ENCODE data around the gene ABHD1.

Gene ABHD1

DNA sequence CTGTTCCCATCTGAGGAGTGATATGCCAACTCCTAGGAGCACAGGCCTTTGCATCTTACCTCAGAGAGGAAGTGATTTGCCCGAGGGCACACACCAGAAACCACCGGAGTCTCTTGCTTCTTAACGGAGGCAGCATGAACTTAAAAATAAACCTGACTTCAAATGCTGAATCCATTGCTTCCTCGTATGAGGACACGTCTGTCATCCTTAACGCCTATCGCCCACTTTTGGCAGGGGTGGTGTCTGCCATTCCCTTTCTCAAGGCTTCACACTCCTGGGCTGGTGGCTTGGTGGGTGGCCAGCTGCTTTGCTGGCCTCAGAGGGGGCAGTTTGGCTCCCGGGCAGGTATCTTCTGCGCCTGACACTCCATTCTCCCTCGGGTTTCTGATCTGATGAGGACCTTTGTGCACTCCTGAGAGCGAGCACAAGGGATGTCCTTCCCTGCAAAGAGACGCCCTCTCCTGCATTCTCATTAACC, 11.9 kb downstream of the ABHD1 start:
- DNase-seq (ENCODE audit: low read depth) = no peak

DNA sequence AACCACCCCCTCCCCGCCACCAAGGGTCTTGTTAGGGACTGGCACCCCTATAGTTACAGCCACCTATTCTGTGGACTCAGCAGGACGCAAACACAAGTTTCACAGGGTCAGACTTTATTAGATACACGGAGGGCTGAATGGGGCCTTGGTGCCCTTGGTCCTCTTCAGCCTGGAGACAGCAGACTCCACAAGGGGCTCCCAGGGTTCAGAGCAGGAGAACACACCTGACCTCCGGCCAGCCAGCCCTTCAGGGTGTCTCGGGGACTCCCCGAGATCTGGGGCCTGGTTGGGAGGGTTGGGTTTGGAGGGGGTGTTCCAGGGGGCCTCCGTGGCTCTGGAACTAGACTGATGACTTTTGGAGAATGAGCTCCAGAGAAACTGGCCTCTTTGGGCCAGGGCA, 13.1 kb downstream of the ABHD1 start:
- DNase-seq (ENCODE audit: low read depth) = no peak

DNA sequence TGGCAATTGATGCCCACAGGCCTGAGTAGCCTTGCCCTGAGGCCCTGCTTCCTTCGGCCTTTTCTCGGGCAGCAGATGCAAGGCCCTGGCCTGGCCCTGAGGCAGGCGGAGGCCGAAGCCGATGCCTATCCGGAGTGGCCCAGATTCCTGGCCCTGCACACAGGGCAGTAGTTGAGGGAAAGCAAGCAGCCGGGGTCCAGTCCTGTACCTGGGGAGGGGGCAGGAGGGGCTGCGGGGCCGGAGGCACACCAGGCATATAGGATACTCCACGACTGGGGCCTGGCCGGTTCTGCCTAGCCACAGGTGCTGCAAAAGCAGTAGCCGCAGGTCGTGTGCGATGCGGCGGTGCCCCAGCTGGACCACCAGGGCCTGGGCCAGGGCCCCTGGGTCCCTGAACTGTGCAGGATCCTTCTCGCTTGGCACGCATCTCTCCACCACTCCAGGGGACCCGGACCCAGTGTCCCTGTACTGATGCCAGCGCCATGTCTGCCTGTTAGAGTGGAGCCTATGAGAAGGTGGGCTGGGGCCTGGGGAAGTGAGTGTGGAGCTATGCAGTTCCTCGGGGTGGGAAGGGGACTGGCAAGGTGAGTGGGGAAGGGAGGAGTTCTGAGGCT, 13.8 kb downstream of the ABHD1 start:
- DNase-seq (ENCODE audit: low read depth) = no peak

GRCh38 chr2:27138111-27138510, 14.5 kb downstream of the ABHD1 start:
- no peak for DNase-seq (ENCODE audit: low read depth)

DNA sequence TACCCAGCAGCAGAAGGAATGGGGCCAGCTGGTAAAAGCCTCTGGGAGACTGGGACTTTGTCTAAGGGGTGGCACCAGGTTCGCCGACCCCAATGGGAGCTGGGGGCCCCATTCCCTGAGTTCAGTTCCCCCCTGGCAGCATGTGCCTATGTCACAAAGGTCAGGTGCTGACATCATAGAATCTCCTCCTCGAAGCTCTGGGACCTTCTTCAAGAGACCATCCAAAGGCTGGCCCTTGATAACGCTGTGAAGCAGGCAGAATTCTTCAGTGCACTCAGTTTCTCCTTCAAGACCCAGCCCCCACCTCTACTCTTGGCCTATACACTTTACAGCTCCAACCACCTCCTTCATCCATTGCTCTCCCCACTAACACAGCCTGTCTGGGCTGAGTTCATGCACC, 15.7 kb downstream of the ABHD1 start, which contains the start of gene PRR30:
Gene PRR30 (minus strand): TSS at position 101 of the 400 bp plus-strand sequence. CDS start 1,081 bp downstream, outside the sequence.
- DNase-seq (ENCODE audit: low read depth) = no peak

DNA sequence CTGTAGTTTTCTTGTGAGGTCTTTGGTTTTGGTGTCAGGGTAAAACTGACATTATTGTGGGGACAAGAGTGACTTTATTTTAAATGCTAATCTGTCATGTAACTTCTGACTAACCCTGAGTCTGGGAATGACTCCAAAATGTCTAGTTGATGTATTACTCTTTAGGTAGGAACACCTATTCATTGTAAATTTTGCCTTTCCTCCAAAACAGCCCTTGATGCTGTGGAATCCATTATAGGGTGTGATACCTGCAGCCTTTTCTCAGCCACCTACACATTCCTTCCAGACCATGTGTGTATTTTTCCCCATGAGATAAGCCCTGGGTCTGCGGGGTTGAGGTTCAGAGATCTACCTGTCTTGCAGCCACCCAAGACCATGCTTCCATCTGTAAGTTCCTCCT, 19.7 kb downstream of the ABHD1 start:
- DNase-seq (ENCODE audit: low read depth) = no peak

GRCh38 chr2:27145682-27146081, 22.1 kb downstream of the ABHD1 start:
- no peak for DNase-seq (ENCODE audit: low read depth)

GRCh38 chr2:27147935-27148334, 24.3 kb downstream of the ABHD1 start:
- DNase-seq (ENCODE audit: low read depth) = no peak

DNA sequence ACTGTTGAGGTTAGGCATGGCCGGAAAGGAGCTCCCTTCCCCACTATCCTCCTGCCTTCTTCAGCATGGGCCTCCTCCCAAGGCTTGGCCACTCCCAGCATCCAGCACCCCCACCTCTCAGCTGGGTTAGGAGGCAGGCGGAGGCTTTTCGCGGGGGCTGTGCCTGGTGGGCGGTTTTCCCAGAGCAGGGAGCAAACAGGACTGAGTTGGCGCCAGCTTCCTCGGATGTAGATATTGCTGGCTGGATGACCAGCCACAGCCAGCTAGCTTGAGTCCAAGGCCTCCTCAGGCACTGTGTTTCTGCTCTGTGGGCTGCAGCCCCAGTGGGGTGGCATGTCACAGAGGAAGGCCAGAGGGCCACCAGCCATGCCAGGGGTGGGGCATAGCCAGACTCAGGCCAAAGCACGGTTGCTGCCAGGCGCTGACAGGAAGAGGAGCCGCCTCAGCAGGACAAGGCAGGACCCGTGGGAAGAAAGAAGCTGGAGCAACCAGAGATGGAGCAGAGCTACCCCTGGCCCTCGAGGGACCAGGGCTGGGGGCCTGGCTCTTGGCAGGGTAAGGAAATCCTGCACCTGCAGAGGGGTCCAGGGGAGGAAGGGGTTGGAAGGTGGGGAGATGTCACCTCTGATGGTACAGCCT, 25.3 kb downstream of the ABHD1 start, which contains the start of gene TCF23:
Gene TCF23 (plus strand): TSS at position 204 of the 639 bp plus-strand sequence. CDS start 130 bp downstream, at position 334.
- no peak for DNase-seq (ENCODE audit: low read depth)

GRCh38 chr2:27149570-27150405, 26.2 kb downstream of the ABHD1 start:
- no peak for DNase-seq (ENCODE audit: low read depth)

DNA sequence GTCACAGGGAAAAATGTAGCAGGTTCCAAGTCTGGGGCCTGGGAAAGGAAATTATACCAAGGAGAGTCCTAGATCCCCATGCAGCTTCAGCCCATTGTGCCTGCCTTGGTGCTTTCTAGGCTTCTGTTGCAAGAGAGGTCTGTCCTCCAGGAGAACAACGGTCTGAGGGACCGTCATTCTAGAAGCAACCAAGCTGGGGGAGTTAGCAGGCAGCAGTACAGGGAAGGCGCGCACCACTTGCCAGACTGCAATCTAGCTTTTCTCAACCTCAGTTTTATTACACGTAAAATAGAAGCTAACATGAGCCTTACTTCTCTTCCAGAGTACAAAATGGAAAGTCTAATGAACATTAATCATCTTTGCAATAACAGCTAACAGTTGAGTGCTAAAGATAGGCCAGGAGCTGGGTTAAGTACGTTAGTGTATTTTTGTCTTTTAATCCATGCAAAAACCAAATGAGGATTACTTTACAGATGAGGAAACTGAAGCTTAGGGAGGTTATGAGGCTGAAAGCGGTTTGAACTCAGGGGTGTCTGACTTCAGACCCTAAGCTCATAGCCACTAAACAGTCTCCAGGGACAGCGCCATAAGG, 27.1 kb downstream of the ABHD1 start:
- DNase-seq (ENCODE audit: low read depth) = no peak

- DNase-seq (ENCODE audit: low read depth) = no peak
Measured at GRCh38 chr2:27152102-27152795, 28.6 kb downstream of the ABHD1 start.

GRCh38 chr2:27152796-27153464, 29.3 kb downstream of the ABHD1 start:
- no peak for DNase-seq (ENCODE audit: low read depth)

GRCh38 chr2:27154488-27154887, 30.9 kb downstream of the ABHD1 start:
- no peak for DNase-seq (ENCODE audit: low read depth)

- DNase-seq (ENCODE audit: low read depth) = no peak
Measured at GRCh38 chr2:27155069-27155520, 31.5 kb downstream of the ABHD1 start.

DNA sequence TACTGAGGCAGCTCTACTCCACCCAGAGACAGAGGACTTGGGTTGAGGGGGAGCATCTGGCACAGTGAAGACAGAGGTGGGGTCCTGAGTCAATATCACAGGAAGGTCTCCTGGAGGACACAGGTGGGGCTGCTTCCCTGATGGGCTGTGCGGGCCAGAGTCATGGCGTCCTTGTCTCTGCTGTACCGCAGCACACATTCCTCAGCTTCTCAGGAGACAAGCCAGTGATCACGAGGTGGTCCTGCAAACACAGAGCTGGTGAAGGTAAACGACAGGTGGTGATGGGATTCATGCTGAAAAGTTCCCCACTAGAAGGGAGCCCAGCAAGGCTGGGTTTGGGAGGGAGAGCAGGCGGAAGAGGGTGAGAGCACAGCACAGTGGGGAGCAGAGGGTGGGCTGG, 34.9 kb downstream of the ABHD1 start:
- no peak for DNase-seq (ENCODE audit: low read depth)

GRCh38 chr2:27159271-27159670, 35.7 kb downstream of the ABHD1 start:
- DNase-seq (ENCODE audit: low read depth) = no peak

DNA sequence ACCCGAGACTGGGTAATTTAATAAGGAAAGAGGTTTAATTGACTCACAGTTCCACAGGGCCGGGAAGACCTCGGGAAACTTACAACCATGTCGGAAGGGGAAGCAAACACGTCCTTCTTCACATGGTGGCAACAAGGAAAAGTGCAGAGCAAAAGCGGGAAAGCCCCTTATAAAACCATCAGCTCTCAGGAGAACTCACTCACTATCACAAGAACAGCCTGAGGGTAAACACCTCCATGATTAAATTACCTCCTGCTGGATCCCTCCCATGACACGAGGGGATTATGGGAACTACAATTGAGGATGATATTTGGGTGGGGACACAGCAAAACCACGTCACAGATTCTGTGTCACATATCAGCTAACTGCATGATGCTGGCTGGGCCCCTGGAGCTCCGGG, 36.6 kb downstream of the ABHD1 start:
- no peak for DNase-seq (ENCODE audit: low read depth)

- DNase-seq (ENCODE audit: low read depth) = no peak
Measured at GRCh38 chr2:27162151-27163121, 38.8 kb downstream of the ABHD1 start.

Data from activated T-helper 9 cell treated with anti-CD3 and anti-CD28 coated beads, Interleukin-2, amount 50 U/mL, for 16 hours (primary cell).